ENCODE measurements around the gene YEATS4. TPM values are rescaled to one million over a fixed set of nuclear protein-coding genes. Genes with fewer than 3 reads are reported as not detected.

YEATS4 gene
- total and polyA plus RNA-seq, 9 of the 15 experiments (the other 6 are each of a cell fraction or from before 2014, with no cell fraction given) = 25.9 to 92.2 (median 49.2) TPM

- TF ChIP-seq ZNF644 (tag; IDR thresholded peaks at IDR 0.05; ENCODE audit: low read depth) (0 out of 2 replicates have a peak, but pooled peaks have one; percentile 25), FOXP4 (CRISPR knock-in tag; IDR thresholded peaks at IDR 0.05; ENCODE audit: borderline replicate concordance) (peak; percentile 42; the same call in 1 of the 2 replicates), GABPA (tag; conservative IDR thresholded peaks at IDR 0.05; ENCODE audit: low read depth) (peak; percentile 60), ZFPM2 (CRISPR knock-in tag; IDR thresholded peaks at IDR 0.05) (0 out of 2 replicates have a peak, but pooled peaks have one; percentile 53), ZBTB7A (IDR thresholded peaks at IDR 0.05; ENCODE audit: borderline replicate concordance, control insufficient read depth, low read depth, low read length) (peak; percentile 40; the same call in 1 of the 2 replicates), ZNF79 (CRISPR knock-in tag; IDR thresholded peaks at IDR 0.05; ENCODE audit: low read depth) (no peak), NFRKB (IDR thresholded peaks at IDR 0.05; ENCODE audit: low read depth) (peak; percentile 92), CCNT2 (IDR thresholded peaks at IDR 0.05; ENCODE audit: borderline replicate concordance, extremely low read depth, insufficient read length, low read depth, low read length) (peak; percentile 55), NR1H2 (CRISPR knock-in tag; IDR thresholded peaks at IDR 0.05) (no peak), ZNF511 (CRISPR knock-in tag; IDR thresholded peaks at IDR 0.05) (no peak; the same call in 1 of the 2 replicates), SNAPC5 (CRISPR knock-in tag; IDR thresholded peaks at IDR 0.05) (no peak), CGGBP1 (CRISPR knock-in tag; IDR thresholded peaks at IDR 0.05) (no peak), GTF2B (IDR thresholded peaks at IDR 0.05; ENCODE audit: extremely low read depth, insufficient read length) (peak; percentile 68), ETV6 (IDR thresholded peaks at IDR 0.05; ENCODE audit: borderline replicate concordance in 1 of 2, low read depth in 2 of 2, low read length in 1 of 2) (no peak), ETV6 (CRISPR knock-in tag; IDR thresholded peaks at IDR 0.05; ENCODE audit: borderline replicate concordance) (peak; percentile 50; the same call in 1 of the 2 replicates)
Measured at GRCh38 chr12:69359531-69360347, at the start of gene YEATS4 (continued).
